ENCODE data around the gene SLC46A1. TPM values are rescaled to one million over a fixed set of nuclear protein-coding genes. Genes with fewer than 3 reads are reported as not detected.

Gene SLC46A1
- total and polyA plus RNA-seq, 10 of the 15 experiments (the other 5 are each of a cell fraction or from before 2014, with no cell fraction given) = 1.7 to 6.9 (median 4.0) TPM

GRCh38 chr17:28405632-28406472, at the start of gene SLC46A1 (continued):
- no peak for TF ChIP-seq MYC (IDR thresholded peaks at IDR 0.05; ENCODE audit: insufficient read depth, insufficient read length, insufficient replicate concordance, low read length, severe bottlenecking)
- no peak for TF ChIP-seq POU2F2 (IDR thresholded peaks at IDR 0.05; ENCODE audit: borderline replicate concordance, low read depth, low read length)
- TF ChIP-seq ZBTB4 (CRISPR knock-in tag; IDR thresholded peaks at IDR 0.05) = no peak
- no peak for TF ChIP-seq IRF3 (IDR thresholded peaks at IDR 0.05)
- TF ChIP-seq CBFB (IDR thresholded peaks at IDR 0.05; ENCODE audit: low read depth) = no peak
- peak; percentile 69 for TF ChIP-seq IKZF1 (conservative IDR thresholded peaks at IDR 0.05)
- no peak for TF ChIP-seq NR2C2 (IDR thresholded peaks at IDR 0.05; ENCODE audit: borderline replicate concordance, control insufficient read depth, insufficient read length, low read depth)
- TF ChIP-seq ETV6 (conservative IDR thresholded peaks at IDR 0.05 in 1 of 2, IDR thresholded peaks at IDR 0.05 in 1 of 2; ENCODE audit: borderline replicate concordance in 1 of 2, low read depth in 1 of 2) = no peak
- TF ChIP-seq NR2C1 (IDR thresholded peaks at IDR 0.05) = no peak
- TF ChIP-seq BMI1 (IDR thresholded peaks at IDR 0.05; ENCODE audit: borderline replicate concordance) = no peak
- no peak for TF ChIP-seq EZH2 (IDR thresholded peaks at IDR 0.05; ENCODE audit: borderline replicate concordance, control insufficient read depth, low read depth, low read length)
- no peak for TF ChIP-seq MEF2A (IDR thresholded peaks at IDR 0.05; ENCODE audit: insufficient read depth, low read depth, low read length)
- TF ChIP-seq ZNF592 (IDR thresholded peaks at IDR 0.05) = no peak
- no peak for TF ChIP-seq BCL11A (IDR thresholded peaks at IDR 0.05; ENCODE audit: low read depth, low read length)
- TF ChIP-seq RAD51 (IDR thresholded peaks at IDR 0.05) = no peak
- no peak for TF ChIP-seq ATF2 (IDR thresholded peaks at IDR 0.05; ENCODE audit: low read length)
